ENCODE results near the gene TMEM208. TPM values are rescaled to one million over a fixed set of nuclear protein-coding genes. Genes with fewer than 3 reads are reported as not detected.

Gene TMEM208
- total RNA-seq, 1 donor from 2014 or later, result 41.3 TPM

GRCh38 chr16:67210069-67210937 lies 16.6 kb upstream of the TMEM208 start:
- intact Hi-C loops (cut with micrococcal nuclease), result no loop called here
- Mint-ChIP-seq H3K27me3 (no peaks in the 10 kb centered on the region), H3K27ac (no peak overlapping the region), H3K4me1 (no peaks in the 10 kb centered on the region), H3K9me3 (no peaks in the 10 kb centered on the region), H3K36me3 (ENCODE audit: low read depth) (peaks cover 3% of the 10 kb centered on the region), H3K4me3 (no peak overlapping the region)
- CTCF ChIA-PET, result no interaction called here
- no peak for DNase-seq
- POLR2A ChIA-PET, result no interaction called here
- ATAC-seq (ENCODE audit: low read depth), result no peak
- TF ChIP-seq CTCF (IDR thresholded peaks at IDR 0.05), result no peak

- no peak for ATAC-seq (ENCODE audit: low read depth)
- ChIA-PET POLR2A (no interaction called here), CTCF (no interaction called here)
- intact Hi-C loops (cut with micrococcal nuclease), result no loop called here
- Mint-ChIP-seq H3K4me3 (no peak overlapping the region), H3K27me3 (no peaks in the 10 kb centered on the region), H3K9me3 (no peaks in the 10 kb centered on the region), H3K4me1 (no peaks in the 10 kb centered on the region), H3K36me3 (ENCODE audit: low read depth) (no peaks in the 10 kb centered on the region), H3K27ac (no peak overlapping the region)
- no peak for DNase-seq
- TF ChIP-seq CTCF (IDR thresholded peaks at IDR 0.05), result no peak
These were observed 15.3 kb upstream of the TMEM208 start for GRCh38 chr16:67211674-67212073.

- TF ChIP-seq CTCF (IDR thresholded peaks at IDR 0.05), result no peak
- no peaks in the 10 kb centered on the region for H3K4me1 Mint-ChIP-seq
These were observed 14.2 kb upstream of the TMEM208 start for GRCh38 chr16:67212766-67213165.

GRCh38 chr16:67213197-67214019 lies 13.5 kb upstream of the TMEM208 start:
- H3K4me3 Mint-ChIP-seq, result no peak overlapping the region
- H3K4me1 Mint-ChIP-seq, result no peaks in the 10 kb centered on the region
- H3K36me3 Mint-ChIP-seq (ENCODE audit: low read depth), result no peaks in the 10 kb centered on the region
- no peaks in the 10 kb centered on the region for H3K9me3 Mint-ChIP-seq
- intact Hi-C loops (cut with micrococcal nuclease), result no loop called here
- POLR2A ChIA-PET, result interaction anchor here (0.6 kb wide), 1 partner anchor 31 kb away, joined by 3 read pairs; no protein-coding TSS in a partner anchor
- CTCF ChIA-PET, result no interaction called here
- ATAC-seq (ENCODE audit: low read depth) (no peak), DNase-seq (no peak)
- H3K27ac Mint-ChIP-seq, result no peak overlapping the region
- H3K27me3 Mint-ChIP-seq, result no peaks in the 10 kb centered on the region
- TF ChIP-seq CTCF (IDR thresholded peaks at IDR 0.05), result no peak

More at GRCh38 chr16:67212766-67213165, 14.2 kb upstream of the TMEM208 start:
- H3K9me3 Mint-ChIP-seq, result no peaks in the 10 kb centered on the region
- no peak overlapping the region for H3K27ac Mint-ChIP-seq
- intact Hi-C loops (cut with micrococcal nuclease), result no loop called here
- ATAC-seq (ENCODE audit: low read depth), result no peak
- H3K36me3 Mint-ChIP-seq (ENCODE audit: low read depth), result no peaks in the 10 kb centered on the region
- ChIA-PET CTCF (no interaction called here), POLR2A (interaction anchor here (0.6 kb wide), 1 partner anchor 31 kb away, joined by 3 read pairs; no protein-coding TSS in a partner anchor)
- H3K27me3 Mint-ChIP-seq, result no peaks in the 10 kb centered on the region
- no peak for DNase-seq
- no peak overlapping the region for H3K4me3 Mint-ChIP-seq

- H3K27ac Mint-ChIP-seq, result no peak overlapping the region
- ATAC-seq (ENCODE audit: low read depth), result no peak
- POLR2A ChIA-PET, result no interaction called here
- H3K27me3 Mint-ChIP-seq, result no peaks in the 10 kb centered on the region
- no peaks in the 10 kb centered on the region for H3K4me1 Mint-ChIP-seq
- CTCF ChIA-PET, result no interaction called here
- intact Hi-C loops (cut with micrococcal nuclease), result no loop called here
- no peak overlapping the region for H3K4me3 Mint-ChIP-seq
- TF ChIP-seq CTCF (IDR thresholded peaks at IDR 0.05), result no peak
- no peaks in the 10 kb centered on the region for H3K9me3 Mint-ChIP-seq
- no peaks in the 10 kb centered on the region for H3K36me3 Mint-ChIP-seq (ENCODE audit: low read depth)
- DNase-seq, result no peak
These were observed 11.2 kb upstream of the TMEM208 start for GRCh38 chr16:67215706-67216105.
